ENCODE results near the gene DCAF10.

- TF ChIP-seq CTCF (IDR thresholded peaks at IDR 0.05) (no peak), POLR2A (IDR thresholded peaks at IDR 0.05) (no peak)
Observed at GRCh38 chr9:37752642-37753488, 47.7 kb upstream of the DCAF10 start.

Measured in lower leg skin (tissue), 3 donors.